OCI-LY3 (cell line): ENCODE measurements around the gene OR6B1.

Experiments used
- H2AFZ ChIP-seq: fragments of 200-600, 300-600 bp; shearing (Covaris generic); 2 replicates; pipeline ENCODE4 v1.6.0; 2014; ENCODE audit warnings: antibody characterized with exemption, low read depth, low read length
- H3K27ac ChIP-seq: fragments of 200-600, 300-600 bp; sonication (generic); 2 replicates; pipeline ENCODE4 v1.5.1; 2014; ENCODE audit warnings: mild to moderate bottlenecking, low read length, moderate library complexity, mixed read lengths
- H3K27me3 ChIP-seq: fragments of 200-600, 300-600 bp; sonication (generic); 2 replicates; pipeline ENCODE4 v1.6.1; 2014; ENCODE audit warnings: low read depth, low read length, mixed read lengths
- H3K36me3 ChIP-seq: fragments of 200-600, 300-600 bp; sonication (generic); replicated peaks from 2 replicates; pipeline ENCODE3; 2014; ENCODE audit warnings: low read depth, low read length, mixed read lengths
- H3K4me1 ChIP-seq: fragments of 300-600, 200-600 bp; sonication (generic); 2 replicates; pipeline ENCODE4 v1.6.1; 2014; ENCODE audit warnings: low read length, mixed read lengths
- H3K4me2 ChIP-seq: fragments of 200-600, 300-600 bp; sonication (generic); 2 replicates; pipeline ENCODE4 v1.6.1; 2014; ENCODE audit warnings: low read length, mixed read lengths
- H3K4me3 ChIP-seq: fragments of 300-600, 200-600 bp; sonication (generic); 2 replicates; pipeline ENCODE4 v1.5.1; 2014; ENCODE audit warnings: antibody characterized with exemption, mild to moderate bottlenecking, low read length, moderate library complexity
- H3K79me2 ChIP-seq: fragments of 300-600, 200-600 bp; shearing (Covaris generic); 2 replicates; pipeline ENCODE4 v1.6.1; 2014; ENCODE audit warnings: mild to moderate bottlenecking, low read length, mixed read lengths
- H3K9ac ChIP-seq: fragments of 300-600, 200-600 bp; shearing (Covaris generic); 2 replicates; pipeline ENCODE4 v1.6.0; 2014; ENCODE audit warnings: mild to moderate bottlenecking, low read length, moderate library complexity
- H3K9me3 ChIP-seq: fragments of 200-600, 300-600 bp; shearing (Covaris generic); 2 replicates; pipeline ENCODE4 v1.6.1; 2014; ENCODE audit warnings: low read length, mixed read lengths; ENCODE audit not compliant: insufficient read depth
- H4K20me1 ChIP-seq: fragments of 200-600, 300-600 bp; sonication (generic); 2 replicates; pipeline ENCODE4 v1.6.1; 2016; ENCODE audit warnings: low read length, mixed read lengths; ENCODE audit not compliant: insufficient read depth
- CTCF ChIP-seq: fragments of 200-600, 300-600 bp; sonication (generic); IDR thresholded peaks from 2 replicates; pipeline ENCODE4 v1.5.1; 2014; ENCODE audit warnings: antibody characterized with exemption, low read length, low read depth
- EZH2phosphoT487 ChIP-seq: fragments of 200-600 bp; shearing (Covaris generic); IDR thresholded peaks from 2 replicates; pipeline ENCODE4 v1.6.1; 2018; ENCODE audit warnings: antibody characterized with exemption, mixed run types, low read depth

OR6B1 gene

GRCh38 chr7:144001543-144001942 lies 1.4 kb downstream of the OR6B1 start:
- Histone ChIP-seq H3K79me2 (no peaks in the 10 kb centered on the region), H3K4me2 (no peak overlapping the region), H3K27me3 (peaks cover 25% of the 10 kb centered on the region; the same call in 1 of the 2 replicates), H3K36me3 (no peaks in the 10 kb centered on the region), H2AFZ (no peak overlapping the region), H3K4me1 (no peaks in the 10 kb centered on the region), H3K27ac (no peak overlapping the region), H3K9ac (no peak overlapping the region), H3K9me3 (no peaks in the 10 kb centered on the region), H3K4me3 (no peak overlapping the region), H4K20me1 (no peaks in the 10 kb centered on the region)
- TF ChIP-seq CTCF (no peak), EZH2phosphoT487 (no peak)

- Histone ChIP-seq H3K36me3 (no peaks in the 10 kb centered on the region), H2AFZ (no peak overlapping the region), H3K9me3 (no peaks in the 10 kb centered on the region), H3K79me2 (no peaks in the 10 kb centered on the region), H3K4me3 (no peak overlapping the region), H3K27ac (no peak overlapping the region), H3K4me2 (no peak overlapping the region), H3K4me1 (no peaks in the 10 kb centered on the region), H3K27me3 (peaks cover 23% of the 10 kb centered on the region; the same call in 1 of the 2 replicates), H3K9ac (no peak overlapping the region), H4K20me1 (no peaks in the 10 kb centered on the region)
- TF ChIP-seq EZH2phosphoT487, result no peak
- TF ChIP-seq CTCF, result no peak
These were observed 4.6 kb downstream of the OR6B1 start for GRCh38 chr7:144004703-144005102.

- no peaks in the 10 kb centered on the region for H4K20me1 ChIP-seq
- H3K79me2 ChIP-seq, result no peaks in the 10 kb centered on the region
- H2AFZ ChIP-seq, result no peak overlapping the region
- H3K9ac ChIP-seq, result no peak overlapping the region
- H3K36me3 ChIP-seq, result no peaks in the 10 kb centered on the region
- H3K4me3 ChIP-seq, result no peak overlapping the region
- no peak overlapping the region for H3K27ac ChIP-seq
- H3K27me3 ChIP-seq, result peaks cover 14% of the 10 kb centered on the region; the same call in 1 of the 2 replicates
- H3K4me1 ChIP-seq, result no peaks in the 10 kb centered on the region
- no peak overlapping the region for H3K4me2 ChIP-seq
- no peak for TF ChIP-seq CTCF
- no peak for TF ChIP-seq EZH2phosphoT487
- no peaks in the 10 kb centered on the region for H3K9me3 ChIP-seq
These were observed 6.0 kb downstream of the OR6B1 start for GRCh38 chr7:144006029-144006691.

- Histone ChIP-seq H4K20me1 (no peaks in the 10 kb centered on the region), H3K27ac (no peak overlapping the region), H3K9me3 (no peaks in the 10 kb centered on the region), H2AFZ (no peak overlapping the region), H3K9ac (no peak overlapping the region), H3K36me3 (no peaks in the 10 kb centered on the region), H3K4me1 (no peaks in the 10 kb centered on the region), H3K4me3 (no peak overlapping the region), H3K79me2 (no peaks in the 10 kb centered on the region), H3K27me3 (peaks cover 10% of the 10 kb centered on the region; the same call in 1 of the 2 replicates), H3K4me2 (no peak overlapping the region)
- TF ChIP-seq CTCF, result no peak
- no peak for TF ChIP-seq EZH2phosphoT487
These were observed 6.5 kb downstream of the OR6B1 start for GRCh38 chr7:144006692-144007042.
